ENCODE data around the gene RAB27B.

DNA sequence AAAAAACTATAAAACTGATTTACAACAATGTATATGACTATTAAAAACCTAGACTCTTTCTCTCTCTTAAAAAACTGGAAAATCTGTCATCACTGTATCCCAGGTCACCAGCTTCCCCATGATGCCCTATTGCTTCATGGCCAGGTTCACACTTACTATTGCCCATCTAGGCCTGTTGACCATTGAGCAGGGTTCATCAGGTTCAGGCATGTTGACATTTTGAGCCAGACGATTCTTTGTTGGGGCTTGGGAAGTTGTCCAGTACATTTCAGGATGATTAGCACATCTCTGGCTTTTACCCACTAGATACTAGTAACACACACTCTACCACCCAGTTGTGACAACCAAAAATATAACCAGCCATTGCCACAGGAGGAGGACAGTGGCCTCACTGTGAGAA is 26.9 kb upstream of the RAB27B start:
- TF ChIP-seq, protein P1, sequence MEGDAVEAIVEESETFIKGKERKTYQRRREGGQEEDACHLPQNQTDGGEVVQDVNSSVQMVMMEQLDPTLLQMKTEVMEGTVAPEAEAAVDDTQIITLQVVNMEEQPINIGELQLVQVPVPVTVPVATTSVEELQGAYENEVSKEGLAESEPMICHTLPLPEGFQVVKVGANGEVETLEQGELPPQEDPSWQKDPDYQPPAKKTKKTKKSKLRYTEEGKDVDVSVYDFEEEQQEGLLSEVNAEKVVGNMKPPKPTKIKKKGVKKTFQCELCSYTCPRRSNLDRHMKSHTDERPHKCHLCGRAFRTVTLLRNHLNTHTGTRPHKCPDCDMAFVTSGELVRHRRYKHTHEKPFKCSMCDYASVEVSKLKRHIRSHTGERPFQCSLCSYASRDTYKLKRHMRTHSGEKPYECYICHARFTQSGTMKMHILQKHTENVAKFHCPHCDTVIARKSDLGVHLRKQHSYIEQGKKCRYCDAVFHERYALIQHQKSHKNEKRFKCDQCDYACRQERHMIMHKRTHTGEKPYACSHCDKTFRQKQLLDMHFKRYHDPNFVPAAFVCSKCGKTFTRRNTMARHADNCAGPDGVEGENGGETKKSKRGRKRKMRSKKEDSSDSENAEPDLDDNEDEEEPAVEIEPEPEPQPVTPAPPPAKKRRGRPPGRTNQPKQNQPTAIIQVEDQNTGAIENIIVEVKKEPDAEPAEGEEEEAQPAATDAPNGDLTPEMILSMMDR (IDR thresholded peaks at IDR 0.05; ENCODE audit: borderline replicate concordance, extremely low read depth, low read length, poor library complexity, severe bottlenecking), result no peak
- no peak for TF ChIP-seq EZH2 (IDR thresholded peaks at IDR 0.05; ENCODE audit: borderline replicate concordance, low read depth, low read length, severe bottlenecking)
